PC-3 (cell line): ENCODE data around the gene SALL4. TPM values are rescaled to one million over a fixed set of nuclear protein-coding genes. Genes with fewer than 3 reads are reported as not detected.
A peak's percentile ranks its signal among the peaks of the same experiment; 100 is the strongest.

Source experiments
- ATAC-seq: fragments of 200-7000 bp; cut with Tn5 transposase; 2 replicates; pipeline ENCODE4 v1.9.1; 2020; ENCODE audit warnings: mild to moderate bottlenecking, moderate library complexity
- BruUV-seq: library from RNA; stranded (reverse); fragments of 400-500 nt; replicated peaks from 2 replicates; lab custom pipeline; 2021; lab: Mats Ljungman, UMichigan
- CTCF ChIA-PET: fragments of 300-600 bp; sonication (Branson Sonifier 250); formaldehyde crosslinking; loops from one replicate; lab custom pipeline; 2022; ENCODE audit warnings: antibody characterized with exemption; lab: Charles Lee
- POLR2A ChIA-PET: fragments of 300-600 bp; sonication (Branson Sonifier 250); formaldehyde crosslinking; loops from one replicate; lab custom pipeline; 2022; ENCODE audit warnings: antibody characterized with exemption; ENCODE audit not compliant: unreplicated experiment; lab: Charles Lee
- DNase-seq: peaks from one replicate; pipeline ENCODE4 v3.0.0-alpha.2; 2015
- H2AFZ ChIP-seq: fragments of 300-600 bp; sonication (generic); 2 replicates; pipeline ENCODE4 v1.6.0; 2016; ENCODE audit warnings: antibody characterized with exemption, low read length
- H3F3A ChIP-seq: fragments of 300-600 bp; sonication (generic); one replicate; pipeline ENCODE4 v1.6.0; 2017; ENCODE audit warnings: antibody characterized with exemption, low read length, control low read depth, mild to moderate bottlenecking; ENCODE audit not compliant: unreplicated experiment
- H3K27ac ChIP-seq: fragments of 300-600 bp; sonication (generic); 2 replicates; pipeline ENCODE4 v1.5.1; 2016; ENCODE audit warnings: mild to moderate bottlenecking, low read length
- H3K27me3 ChIP-seq: fragments of 300-600 bp; sonication (generic); 2 replicates; pipeline ENCODE4 v1.6.1; 2016; ENCODE audit warnings: low read length, mixed read lengths
- H3K36me3 ChIP-seq: fragments of 300-600 bp; sonication (generic); 2 replicates; pipeline ENCODE4 v1.6.1; 2016; ENCODE audit warnings: low read depth, mixed run types, low read length, mixed read lengths
- H3K4me1 ChIP-seq: fragments of 300-600 bp; sonication (generic); 2 replicates; pipeline ENCODE4 v1.5.1; 2016; ENCODE audit warnings: low read length; ENCODE audit not compliant: insufficient read depth
- H3K4me2 ChIP-seq: fragments of 300-600 bp; sonication (generic); 2 replicates; pipeline ENCODE4 v1.6.0; 2016; ENCODE audit warnings: low read length
- H3K4me3 ChIP-seq: fragments of 300-600 bp; sonication (generic); 2 replicates; pipeline ENCODE4 v1.5.1; 2016; ENCODE audit warnings: mild to moderate bottlenecking, low read length, mixed read lengths
- H3K79me2 ChIP-seq: fragments of 300-600 bp; sonication (generic); 2 replicates; pipeline ENCODE4 v1.6.1; 2017; ENCODE audit warnings: low read length, mixed read lengths
- H3K9ac ChIP-seq: fragments of 300-600 bp; sonication (generic); 2 replicates; pipeline ENCODE4 v1.6.0; 2016; ENCODE audit warnings: mild to moderate bottlenecking, low read length
- H3K9me2 ChIP-seq: fragments of 300-600 bp; sonication (generic); replicated peaks from 2 replicates; pipeline ENCODE4 v1.6.1; 2016; ENCODE audit warnings: mixed run types, low read length, mixed read lengths
- H3K9me3 ChIP-seq: fragments of 300-600 bp; sonication (generic); 2 replicates; pipeline ENCODE4 v1.6.1; 2016; ENCODE audit warnings: low read length, mixed read lengths
- H4K20me1 ChIP-seq: fragments of 300-600 bp; sonication (generic); 2 replicates; pipeline ENCODE4 v1.6.1; 2016; ENCODE audit warnings: low read length, mixed read lengths
- EZH2 ChIP-seq: fragments of 300-600 bp; sonication (generic); IDR thresholded peaks from one replicate; pipeline ENCODE4 v1.6.1; 2017; ENCODE audit warnings: antibody characterized with exemption, mild to moderate bottlenecking, low read length; ENCODE audit not compliant: unreplicated experiment
- EZH2phosphoT487 ChIP-seq: fragments of 300-600 bp; sonication (generic); IDR thresholded peaks from 2 replicates; pipeline ENCODE4 v1.6.1; 2018; ENCODE audit warnings: mild to moderate bottlenecking, antibody characterized with exemption, low read length, borderline replicate concordance
- intact Hi-C: fragments of 100-400 bp; cut with micrococcal nuclease; formaldehyde crosslinking; loops from 2 replicates; pipeline ENCODE4 v1.9.0; 2023
- total RNA-seq: library from RNA; depleted of rRNA; stranded (reverse); fragments of >200 nt; gene quantifications from 2 replicates; pipeline ENCODE4 v1.2.3, GENCODE V29; 2014
- TF ChIP-seq, protein P1 (sequence below): fragments of 300-600 bp; sonication (generic); conservative IDR thresholded peaks from 2 replicates; pipeline ENCODE4 v1.5.1; 2017; ENCODE audit warnings: antibody characterized with exemption, low read depth, mild to moderate bottlenecking, low read length

Gene SALL4
- total RNA-seq, 1 experiment from 2014 or later: 3.1 TPM

GRCh38 chr20:51800060-51800871, 2.1 kb downstream of the SALL4 start:
- Histone ChIP-seq H3K9ac (peak overlapping the region; percentile 79), H3K79me2 (no peaks in the 10 kb centered on the region), H3K9me2 (no peaks in the 10 kb centered on the region), H3K4me1 (peaks cover 33% of the 10 kb centered on the region), H3K4me2 (peak overlapping the region; percentile 98), H3K4me3 (peak overlapping the region; percentile 73), H3K27me3 (no peaks in the 10 kb centered on the region), H4K20me1 (no peaks in the 10 kb centered on the region), H3K9me3 (no peaks in the 10 kb centered on the region), H3K27ac (no peak overlapping the region), H3F3A (no peaks in the 10 kb centered on the region), H2AFZ (peak overlapping the region; percentile 98), H3K36me3 (no peaks in the 10 kb centered on the region)
- intact Hi-C loops: loop anchor here (1.0 to 5.0 kb wide), 4 partner anchors 48 to 283 kb away; no protein-coding TSS in a partner anchor
- POLR2A ChIA-PET: no interaction called here
- DNase-seq (peak; percentile 92), ATAC-seq (peak; percentile 89)
- TF ChIP-seq, protein P1, sequence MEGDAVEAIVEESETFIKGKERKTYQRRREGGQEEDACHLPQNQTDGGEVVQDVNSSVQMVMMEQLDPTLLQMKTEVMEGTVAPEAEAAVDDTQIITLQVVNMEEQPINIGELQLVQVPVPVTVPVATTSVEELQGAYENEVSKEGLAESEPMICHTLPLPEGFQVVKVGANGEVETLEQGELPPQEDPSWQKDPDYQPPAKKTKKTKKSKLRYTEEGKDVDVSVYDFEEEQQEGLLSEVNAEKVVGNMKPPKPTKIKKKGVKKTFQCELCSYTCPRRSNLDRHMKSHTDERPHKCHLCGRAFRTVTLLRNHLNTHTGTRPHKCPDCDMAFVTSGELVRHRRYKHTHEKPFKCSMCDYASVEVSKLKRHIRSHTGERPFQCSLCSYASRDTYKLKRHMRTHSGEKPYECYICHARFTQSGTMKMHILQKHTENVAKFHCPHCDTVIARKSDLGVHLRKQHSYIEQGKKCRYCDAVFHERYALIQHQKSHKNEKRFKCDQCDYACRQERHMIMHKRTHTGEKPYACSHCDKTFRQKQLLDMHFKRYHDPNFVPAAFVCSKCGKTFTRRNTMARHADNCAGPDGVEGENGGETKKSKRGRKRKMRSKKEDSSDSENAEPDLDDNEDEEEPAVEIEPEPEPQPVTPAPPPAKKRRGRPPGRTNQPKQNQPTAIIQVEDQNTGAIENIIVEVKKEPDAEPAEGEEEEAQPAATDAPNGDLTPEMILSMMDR: peak; percentile 100
- no peak for TF ChIP-seq EZH2
- BruUV-seq: TSS peak; percentile 10
- CTCF ChIA-PET: interaction anchor here (0.5 to 1.6 kb wide), 3 partner anchors 157 to 225 kb away, joined by 3 to 10 read pairs (median 4); no protein-coding TSS in a partner anchor

DNA sequence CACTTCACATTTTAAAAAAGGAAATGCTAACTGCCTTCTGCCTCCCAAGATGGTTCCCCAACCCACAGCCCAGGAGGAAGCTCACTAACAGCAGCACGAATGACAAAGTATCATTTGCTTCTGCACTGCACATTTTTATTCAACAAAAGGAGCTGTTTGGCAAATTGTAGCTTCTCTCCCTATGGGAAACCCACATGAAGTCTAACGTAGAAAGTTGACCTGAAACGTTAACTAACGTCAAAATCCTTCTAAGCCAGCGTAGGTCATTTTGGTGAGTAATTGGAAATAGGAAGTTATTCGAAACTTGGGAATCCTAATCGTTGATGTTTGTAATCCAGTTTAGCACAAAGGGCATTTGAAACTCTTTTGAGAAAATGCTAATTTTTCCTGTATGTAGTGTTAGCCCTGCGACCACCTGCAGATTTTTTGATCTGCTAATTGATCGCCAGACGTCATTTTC, 2.9 kb downstream of the SALL4 start:
- BruUV-seq: no TSS peak
- no peak for ATAC-seq
- Histone ChIP-seq H3K4me2 (peak overlapping the region; percentile 98), H3K79me2 (no peaks in the 10 kb centered on the region), H3K9me3 (no peaks in the 10 kb centered on the region), H3K27me3 (no peaks in the 10 kb centered on the region), H4K20me1 (no peaks in the 10 kb centered on the region), H3F3A (no peaks in the 10 kb centered on the region), H3K36me3 (no peaks in the 10 kb centered on the region), H2AFZ (peak overlapping the region; percentile 98), H3K4me1 (peaks cover 33% of the 10 kb centered on the region), H3K27ac (no peak overlapping the region), H3K9ac (no peak overlapping the region), H3K4me3 (peak overlapping the region; percentile 73; the same call in 1 of the 2 replicates), H3K9me2 (no peaks in the 10 kb centered on the region)
- intact Hi-C loops: no loop called here
- no peak for DNase-seq
- TF ChIP-seq, protein P1: no peak
- TF ChIP-seq EZH2 (no peak), EZH2phosphoT487 (no peak)
- ChIA-PET CTCF (interaction anchor here (1.0 to 1.6 kb wide), 2 partner anchors 167 to 262 kb away, joined by 8 to 10 read pairs; no protein-coding TSS in a partner anchor), POLR2A (no interaction called here)
